BJ (cell line): ENCODE results near the gene CNGA3. TPM values are rescaled to one million over a fixed set of nuclear protein-coding genes. Genes with fewer than 3 reads are reported as not detected.

Source experiments
- CTCF ChIA-PET: fragments of 350-600 bp; formaldehyde crosslinking; extraction: SDS; loops from one replicate; lab custom pipeline; 2021; ENCODE audit warnings: antibody characterized with exemption, inconsistent platforms; lab: Yijun Ruan, JAX
- POLR2A ChIA-PET: fragments of 300-600 bp; sonication (Branson Sonifier 250); formaldehyde crosslinking; extraction: SDS; loops from one replicate; lab custom pipeline; 2021; ENCODE audit warnings: antibody characterized with exemption; lab: Charles Lee
- DNase-seq: peaks from one replicate; pipeline ENCODE4 v3.0.0-alpha.2; 2011; ENCODE audit warnings: low read depth
- H3K27me3 ChIP-seq: 2 replicates; pipeline ENCODE4 v1.6.0; 2011; ENCODE audit warnings: low read length; ENCODE audit not compliant: control insufficient read depth, insufficient read depth
- H3K36me3 ChIP-seq: 2 replicates; pipeline ENCODE4 v1.5.1; 2011; ENCODE audit warnings: low read length; ENCODE audit not compliant: control insufficient read depth, insufficient read depth
- H3K4me3 ChIP-seq: 2 replicates; pipeline ENCODE4 v1.5.1; 2011; ENCODE audit warnings: low read depth, mild to moderate bottlenecking, control low read depth, low read length
- CTCF ChIP-seq: IDR thresholded peaks from 2 replicates; pipeline ENCODE4 v1.5.1; 2011; ENCODE audit warnings: low read depth, mild to moderate bottlenecking, control low read depth, inconsistent platforms, low read length, moderate library complexity; ENCODE audit not compliant: insufficient read depth
- polyA plus RNA-seq: library from polyadenylated mRNA; depleted of rRNA; stranded (reverse); fragments of >200 nt; gene quantifications from 2 replicates; pipeline ENCODE4 v1.2.3, GENCODE V29; 2011; rRNA removed

The CNGA3 gene
- polyA plus RNA-seq, 1 experiment = not detected

GRCh38 chr2:98445177-98445682 is 99.0 kb downstream of the CNGA3 start:
- peak overlapping the region; percentile 74 for H3K4me3 ChIP-seq
- CTCF ChIA-PET = no interaction called here
- H3K36me3 ChIP-seq = no peaks in the 10 kb centered on the region
- POLR2A ChIA-PET = no interaction called here
- TF ChIP-seq CTCF = no peak
- peaks cover 2% of the 10 kb centered on the region; the same call in 1 of the 2 replicates for H3K27me3 ChIP-seq
- no peak for DNase-seq

- no peak for DNase-seq
- Histone ChIP-seq H3K36me3 (no peaks in the 10 kb centered on the region), H3K27me3 (no peaks in the 10 kb centered on the region), H3K4me3 (peak overlapping the region; percentile 74)
- CTCF ChIA-PET = interaction anchor here (1.7 kb wide), 1 partner anchor 11 kb away, joined by 9 read pairs; no protein-coding TSS in a partner anchor
- TF ChIP-seq CTCF = no peak
- POLR2A ChIA-PET = no interaction called here
Observed at GRCh38 chr2:98445683-98446581, 99.7 kb downstream of the CNGA3 start.

- Histone ChIP-seq H3K4me3 (no peak overlapping the region), H3K27me3 (no peaks in the 10 kb centered on the region), H3K36me3 (no peaks in the 10 kb centered on the region)
- no peak for TF ChIP-seq CTCF
- no peak for DNase-seq
- CTCF ChIA-PET = interaction anchor here (1.7 kb wide), 1 partner anchor 10 kb away, joined by 9 read pairs; no protein-coding TSS in a partner anchor
- POLR2A ChIA-PET = no interaction called here
Observed at GRCh38 chr2:98446850-98447249, 100.6 kb downstream of the CNGA3 start.

Other genes starting within 250 kb of the CNGA3 start
- gene INPP4A, start 98.4 kb downstream of the CNGA3 start, polyA plus RNA-seq = 13.7 and 21.0 TPM in 2 replicates